Mesendoderm (in vitro differentiated cells): ENCODE measurements around the gene PMPCA.

ENCODE experiments used
- DNase-seq: peaks from one replicate; pipeline ENCODE4 v3.0.0; 2013
- H2AK5ac ChIP-seq: 2 replicates; pipeline ENCODE4 v1.6.1; 2013; ENCODE audit warnings: low read length, inconsistent platforms
- H2BK120ac ChIP-seq: 2 replicates; pipeline ENCODE4 v1.6.1; 2013; ENCODE audit warnings: low read depth, mild to moderate bottlenecking, low read length, moderate library complexity, mixed read lengths
- H2BK15ac ChIP-seq: replicated peaks from 2 replicates; pipeline ENCODE4 v1.6.1; 2013; ENCODE audit warnings: low read depth, mild to moderate bottlenecking, moderate library complexity
- H2BK5ac ChIP-seq: 2 replicates; pipeline ENCODE4 v1.6.1; 2013; ENCODE audit warnings: low read length, inconsistent platforms
- H3K18ac ChIP-seq: 2 replicates; pipeline ENCODE4 v1.6.1; 2013; ENCODE audit warnings: mild to moderate bottlenecking, low read length, mixed read lengths
- H3K23ac ChIP-seq: one replicate; pipeline ENCODE4 v1.6.1; 2013; ENCODE audit warnings: low read length
- H3K27ac ChIP-seq: 2 replicates; pipeline ENCODE4 v1.5.1; 2013; ENCODE audit warnings: low read depth, mild to moderate bottlenecking, inconsistent platforms, low read length, moderate library complexity
- H3K27me3 ChIP-seq: 2 replicates; pipeline ENCODE4 v1.6.1; 2013; ENCODE audit warnings: low read length, control low read depth, mild to moderate bottlenecking, inconsistent platforms; ENCODE audit not compliant: insufficient read depth, poor library complexity
- H3K36me3 ChIP-seq: 2 replicates; pipeline ENCODE4 v1.6.1; 2013; ENCODE audit warnings: low read length, inconsistent platforms; ENCODE audit not compliant: control insufficient read depth, insufficient read depth
- H3K4ac ChIP-seq: one replicate; pipeline ENCODE4 v1.6.1; 2013; ENCODE audit warnings: low read depth, mild to moderate bottlenecking, low read length, moderate library complexity
- H3K4me1 ChIP-seq: 2 replicates; pipeline ENCODE4 v1.6.1; 2013; ENCODE audit warnings: low read depth, low read length, inconsistent platforms; ENCODE audit not compliant: control insufficient read depth
- H3K4me2 ChIP-seq: 2 replicates; pipeline ENCODE4 v1.6.1; 2013; ENCODE audit warnings: low read length
- H3K4me3 ChIP-seq: 2 replicates; pipeline ENCODE4 v1.5.1; 2013; ENCODE audit warnings: mild to moderate bottlenecking, low read length
- H3K56ac ChIP-seq: one replicate; pipeline ENCODE4 v1.6.1; 2013; ENCODE audit warnings: low read length
- H3K79me1 ChIP-seq: 2 replicates; pipeline ENCODE4 v1.6.1; 2013; ENCODE audit warnings: low read length, inconsistent platforms
- H3K79me2 ChIP-seq: 2 replicates; pipeline ENCODE4 v1.6.1; 2013; ENCODE audit warnings: mild to moderate bottlenecking, low read length; ENCODE audit not compliant: control insufficient read depth, insufficient read depth
- H3K9ac ChIP-seq: 2 replicates; pipeline ENCODE4 v1.6.1; 2013; ENCODE audit warnings: low read length, inconsistent platforms
- H4K5ac ChIP-seq: one replicate; pipeline ENCODE4 v1.6.1; 2013; ENCODE audit warnings: low read length
- H4K8ac ChIP-seq: one replicate; pipeline ENCODE4 v1.6.1; 2013; ENCODE audit warnings: low read depth, mild to moderate bottlenecking, control low read depth, low read length, moderate library complexity
- WGBS: extraction: QIAGEN DNeasy Blood & Tissue Kit; methylation state at CpG from one replicate; pipeline ENCODE4 v1.1.7; 2013; ENCODE audit warnings: low lambda C conversion rate, missing lambda C conversion rate; ENCODE audit not compliant: insufficient coverage; ENCODE audit errors: extremely low coverage; 5-methylcytosine and 5-hydroxymethylcytosine counted together

PMPCA gene

DNA sequence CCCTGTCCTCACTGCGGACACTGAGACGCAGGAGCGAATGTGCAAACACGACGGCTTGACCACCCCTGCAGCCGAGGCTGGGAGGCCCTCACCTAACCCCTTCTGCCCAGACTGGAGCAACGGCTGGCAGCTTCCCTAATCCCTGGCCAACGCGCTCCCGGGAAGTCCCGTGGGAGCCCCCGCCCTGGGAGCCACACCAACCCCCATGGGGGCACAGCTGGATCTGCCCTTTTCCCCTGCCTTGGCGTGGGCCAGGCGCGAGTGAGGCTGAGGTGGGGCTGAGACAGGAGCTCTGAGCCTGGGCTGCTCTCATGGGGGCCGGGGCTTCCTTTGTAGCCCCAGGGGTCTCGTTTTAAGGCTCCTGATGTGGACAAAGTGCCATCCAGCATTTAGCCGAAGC lies 42.3 kb upstream of the PMPCA start:
- Histone ChIP-seq H3K56ac (no peak overlapping the region), H3K4me2 (no peak overlapping the region), H3K23ac (no peak overlapping the region), H3K27me3 (no peaks in the 10 kb centered on the region), H3K4me3 (no peak overlapping the region), H3K4ac (no peak overlapping the region), H3K79me2 (no peaks in the 10 kb centered on the region), H2AK5ac (no peak overlapping the region), H4K5ac (no peak overlapping the region), H3K79me1 (no peaks in the 10 kb centered on the region), H3K4me1 (peaks cover 2% of the 10 kb centered on the region), H2BK5ac (no peak overlapping the region), H3K18ac (no peak overlapping the region), H3K36me3 (no peaks in the 10 kb centered on the region), H3K9ac (no peak overlapping the region), H2BK15ac (no peak overlapping the region), H4K8ac (no peak overlapping the region), H2BK120ac (no peak overlapping the region), H3K27ac (no peak overlapping the region)
- WGBS = no CpG with 5 or more reads among the region's 18 CpGs
- DNase-seq = no peak

DNA sequence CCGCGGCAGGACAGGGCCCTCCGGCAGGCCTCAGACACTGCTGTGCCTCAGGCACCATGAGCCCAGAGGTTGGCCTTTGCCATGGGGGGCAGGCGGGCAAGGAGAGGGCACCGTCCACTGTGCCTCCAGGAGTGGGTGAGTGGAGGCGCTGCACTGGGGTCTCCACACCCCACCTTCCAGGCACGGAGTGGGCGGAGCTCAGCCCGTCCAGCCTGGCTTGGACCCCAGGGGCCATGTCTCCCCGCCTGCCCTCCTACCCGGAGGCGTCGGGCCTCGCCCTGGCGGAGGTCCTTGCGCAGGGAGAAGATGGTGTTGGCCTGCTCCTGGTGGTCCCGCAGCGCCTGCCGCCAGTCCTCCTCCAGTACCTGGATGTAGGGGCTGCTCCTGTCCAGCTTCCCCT lies 40.4 kb upstream of the PMPCA start:
- H3K4me3 ChIP-seq = no peak overlapping the region
- no peaks in the 10 kb centered on the region for H3K27me3 ChIP-seq
- no CpG with 5 or more reads among the region's 19 CpGs for WGBS

DNA sequence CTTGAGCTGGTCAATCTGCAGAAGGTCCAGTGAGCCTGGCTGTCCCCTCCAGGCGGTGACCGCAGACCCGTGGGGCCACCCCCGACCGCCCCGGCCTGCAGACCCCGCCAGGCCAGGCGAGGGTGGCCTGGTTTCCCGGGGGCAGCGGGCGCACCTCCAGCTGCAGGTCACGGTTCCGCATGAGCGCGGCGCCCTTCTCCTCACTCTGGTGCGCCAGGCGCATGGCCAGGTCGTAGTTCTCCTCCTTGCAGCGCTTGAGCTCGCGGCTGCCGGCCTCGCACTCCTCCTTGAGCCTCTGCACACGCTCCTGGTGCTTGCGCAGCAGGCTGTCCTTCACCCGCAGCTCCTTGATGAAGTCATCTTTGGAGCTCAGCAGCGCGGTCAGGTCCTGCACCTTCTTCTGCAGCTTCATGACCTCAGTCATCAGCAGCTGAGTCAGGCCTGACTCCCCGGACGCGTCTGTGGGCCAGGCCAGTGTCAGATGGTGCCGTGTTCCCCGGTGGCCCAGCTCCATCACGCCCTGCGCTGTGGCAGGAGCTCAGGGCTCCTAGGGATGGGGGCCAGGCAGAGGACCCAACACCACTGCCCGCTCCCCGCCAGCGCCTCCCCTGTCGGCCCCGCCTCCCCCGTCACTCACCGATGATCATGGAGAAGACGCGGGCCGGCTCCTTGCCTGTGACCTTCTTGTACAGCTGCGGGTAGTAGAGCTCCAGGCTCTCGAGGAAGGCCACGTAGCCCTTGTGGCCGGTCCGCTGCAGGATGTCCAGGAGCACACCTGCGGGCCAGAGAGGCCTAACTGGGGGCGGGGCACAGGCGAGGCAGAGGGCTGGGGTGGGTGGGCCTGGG lies 39.5 kb upstream of the PMPCA start:
- H3K18ac ChIP-seq = no peak overlapping the region
- no peak overlapping the region for H2BK120ac ChIP-seq
- H3K4me3 ChIP-seq = no peak overlapping the region
- no peaks in the 10 kb centered on the region for H3K27me3 ChIP-seq
- H3K56ac ChIP-seq = no peak overlapping the region
- no peak overlapping the region for H4K8ac ChIP-seq
- H3K79me2 ChIP-seq = no peaks in the 10 kb centered on the region
- H3K4me1 ChIP-seq = no peaks in the 10 kb centered on the region
- no peak overlapping the region for H3K27ac ChIP-seq
- H3K4ac ChIP-seq = no peak overlapping the region
- H4K5ac ChIP-seq = no peak overlapping the region
- no peak overlapping the region for H2BK5ac ChIP-seq
- H3K79me1 ChIP-seq = no peaks in the 10 kb centered on the region
- no peak overlapping the region for H2BK15ac ChIP-seq
- DNase-seq = no peak
- no peak overlapping the region for H3K4me2 ChIP-seq
- H3K23ac ChIP-seq = no peak overlapping the region
- WGBS = no CpG with 5 or more reads among the region's 54 CpGs
- H2AK5ac ChIP-seq = no peak overlapping the region
- no peak overlapping the region for H3K9ac ChIP-seq
- H3K36me3 ChIP-seq = peaks cover under 1% of the 10 kb centered on the region

More for the DNA sequence above, 40.4 kb upstream of the PMPCA start:
- H3K9ac ChIP-seq = no peak overlapping the region
- no peak overlapping the region for H4K5ac ChIP-seq
- no peaks in the 10 kb centered on the region for H3K79me1 ChIP-seq
- no peaks in the 10 kb centered on the region for H3K36me3 ChIP-seq
- H3K79me2 ChIP-seq = no peaks in the 10 kb centered on the region
- no peak overlapping the region for H3K23ac ChIP-seq
- H4K8ac ChIP-seq = no peak overlapping the region
- H3K27ac ChIP-seq = no peak overlapping the region
- no peak for DNase-seq
- H2BK5ac ChIP-seq = no peak overlapping the region
- H2BK120ac ChIP-seq = no peak overlapping the region
- H2AK5ac ChIP-seq = no peak overlapping the region
- H2BK15ac ChIP-seq = no peak overlapping the region
- H3K18ac ChIP-seq = no peak overlapping the region
- H3K4me1 ChIP-seq = no peaks in the 10 kb centered on the region
- no peak overlapping the region for H3K56ac ChIP-seq
- H3K4me2 ChIP-seq = no peak overlapping the region
- H3K4ac ChIP-seq = no peak overlapping the region

DNA sequence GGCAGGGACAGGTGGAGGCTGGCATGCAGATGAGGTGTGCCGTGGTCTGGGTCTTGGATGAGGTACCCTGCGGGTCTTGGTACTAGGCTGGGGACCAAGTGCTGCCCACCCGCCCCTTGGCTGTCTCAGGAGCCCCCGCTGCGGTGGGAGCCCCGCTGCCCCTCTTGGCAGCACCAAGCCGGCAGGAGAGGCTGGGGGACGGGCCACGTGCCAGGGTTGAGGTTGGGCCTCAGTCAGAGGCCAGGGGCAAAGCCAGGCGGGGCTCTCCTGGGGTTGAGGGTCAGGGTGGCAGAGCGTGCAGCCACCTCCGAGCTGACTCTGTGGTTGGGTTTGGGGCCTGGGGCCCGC lies 39.0 kb upstream of the PMPCA start:
- no peak overlapping the region for H3K23ac ChIP-seq
- no peak overlapping the region for H3K56ac ChIP-seq
- H3K4me2 ChIP-seq = no peak overlapping the region
- H3K18ac ChIP-seq = no peak overlapping the region
- H3K4ac ChIP-seq = no peak overlapping the region
- H2AK5ac ChIP-seq = no peak overlapping the region
- no peaks in the 10 kb centered on the region for H3K4me1 ChIP-seq
- H3K9ac ChIP-seq = no peak overlapping the region
- H3K4me3 ChIP-seq = no peak overlapping the region
- no peak overlapping the region for H3K27ac ChIP-seq
- no peak overlapping the region for H2BK15ac ChIP-seq
- no peak overlapping the region for H2BK5ac ChIP-seq
- H4K8ac ChIP-seq = no peak overlapping the region
- H3K79me2 ChIP-seq = no peaks in the 10 kb centered on the region
- H3K36me3 ChIP-seq = peaks cover 1% of the 10 kb centered on the region
- no peaks in the 10 kb centered on the region for H3K79me1 ChIP-seq
- H2BK120ac ChIP-seq = no peak overlapping the region
- DNase-seq = no peak
- H4K5ac ChIP-seq = no peak overlapping the region
- no CpG with 5 or more reads among the region's 13 CpGs for WGBS
- H3K27me3 ChIP-seq = no peaks in the 10 kb centered on the region

DNA sequence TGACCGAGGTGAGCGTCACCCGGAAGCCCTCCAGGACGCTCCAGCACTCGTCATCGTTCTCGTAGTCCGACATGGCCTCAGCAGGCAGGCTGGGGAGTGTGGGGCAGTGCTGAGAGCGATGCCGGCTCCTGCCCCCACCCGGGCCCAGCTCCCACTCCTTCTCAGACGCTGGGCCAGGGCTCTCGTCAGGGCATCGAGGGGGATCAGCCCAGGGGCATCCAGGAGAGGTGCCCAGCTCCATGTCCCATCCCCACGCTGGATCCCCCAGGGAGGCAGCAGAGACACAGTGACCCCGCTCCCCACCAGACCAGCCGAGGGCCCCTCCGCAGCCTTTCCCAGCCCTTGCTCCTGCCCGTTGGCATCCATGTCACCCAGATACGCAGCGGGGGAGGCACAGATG lies 38.5 kb upstream of the PMPCA start:
- H3K27ac ChIP-seq = no peak overlapping the region

More for the DNA sequence above, 38.5 kb upstream of the PMPCA start:
- H4K8ac ChIP-seq = no peak overlapping the region
- H3K27me3 ChIP-seq = no peaks in the 10 kb centered on the region
- H3K4me1 ChIP-seq = no peaks in the 10 kb centered on the region
- no peak overlapping the region for H3K18ac ChIP-seq
- H3K79me1 ChIP-seq = no peaks in the 10 kb centered on the region
- H3K56ac ChIP-seq = no peak overlapping the region
- DNase-seq = no peak
- H3K4ac ChIP-seq = no peak overlapping the region
- WGBS = no CpG with 5 or more reads among the region's 21 CpGs
- H2AK5ac ChIP-seq = no peak overlapping the region
- no peak overlapping the region for H3K9ac ChIP-seq
- no peak overlapping the region for H4K5ac ChIP-seq
- H2BK5ac ChIP-seq = no peak overlapping the region
- peaks cover 1% of the 10 kb centered on the region for H3K36me3 ChIP-seq
- no peak overlapping the region for H2BK15ac ChIP-seq
- no peaks in the 10 kb centered on the region for H3K79me2 ChIP-seq
- H3K4me3 ChIP-seq = no peak overlapping the region
- H3K23ac ChIP-seq = no peak overlapping the region
- H2BK120ac ChIP-seq = no peak overlapping the region
- H3K4me2 ChIP-seq = no peak overlapping the region
